Smooth muscle cell (in vitro differentiated cells): ENCODE measurements around the gene PPP1R3F. TPM values are rescaled to one million over a fixed set of nuclear protein-coding genes. Genes with fewer than 3 reads are reported as not detected.
"Not testable (repeated sequence)": the region's sequence is repeated elsewhere in the genome, so short reads cannot be mapped to it uniquely, and the experiment has no call there.

Experiments used
- DNase-seq: peaks from one replicate; lab custom pipeline; 2025; ENCODE audit not compliant: unreplicated experiment; lab: John Stamatoyannopoulos, UW
- H2AFZ ChIP-seq: fragments of 200-600 bp; sonication (generic); 2 replicates; pipeline ENCODE4 v1.6.0; 2016; ENCODE audit warnings: antibody characterized with exemption, low read depth, mild to moderate bottlenecking
- H3F3A ChIP-seq: fragments of 200-600 bp; sonication (generic); 2 replicates; pipeline ENCODE4 v1.6.0; 2017; ENCODE audit warnings: antibody characterized with exemption, low read depth
- H3K27ac ChIP-seq: fragments of 200-600 bp; sonication (generic); 2 replicates; pipeline ENCODE4 v1.5.1; 2016; ENCODE audit warnings: low read depth, mild to moderate bottlenecking
- H3K27me3 ChIP-seq: fragments of 200-600 bp; sonication (generic); 2 replicates; pipeline ENCODE4 v1.6.1; 2016; ENCODE audit warnings: low read depth, mild to moderate bottlenecking
- H3K36me3 ChIP-seq: fragments of 200-600 bp; sonication (generic); 2 replicates; pipeline ENCODE4 v1.5.1; 2016; ENCODE audit warnings: low read depth
- H3K4me1 ChIP-seq: fragments of 200-600 bp; sonication (generic); 2 replicates; pipeline ENCODE4 v1.5.1; 2016; ENCODE audit warnings: low read depth
- H3K4me2 ChIP-seq: fragments of 200-600 bp; sonication (generic); 2 replicates; pipeline ENCODE4 v1.6.0; 2016; ENCODE audit warnings: mild to moderate bottlenecking
- H3K4me3 ChIP-seq: fragments of 200-600 bp; sonication (generic); 2 replicates; pipeline ENCODE4 v1.5.1; 2016; ENCODE audit warnings: mild to moderate bottlenecking
- H3K79me2 ChIP-seq: fragments of 200-600 bp; sonication (generic); 2 replicates; pipeline ENCODE4 v1.6.0; 2016; ENCODE audit warnings: low read depth, mild to moderate bottlenecking
- H3K9ac ChIP-seq: fragments of 200-600 bp; sonication (generic); 2 replicates; pipeline ENCODE4 v1.6.0; 2016; ENCODE audit warnings: low read depth
- H3K9me3 ChIP-seq: fragments of 200-600 bp; sonication (generic); replicated peaks from 2 replicates; pipeline ENCODE4 v1.5.1; 2016; ENCODE audit warnings: low read depth
- H4K20me1 ChIP-seq: fragments of 200-600 bp; sonication (generic); 2 replicates; pipeline ENCODE4 v1.6.0; 2016; ENCODE audit warnings: low read depth
- WGBS: methylation state at CpG from one replicate; pipeline ENCODE4 v1.1.7; 2016; ENCODE audit warnings: low lambda C conversion rate; 5-methylcytosine and 5-hydroxymethylcytosine counted together
- polyA plus RNA-seq: library from polyadenylated mRNA; unstranded; fragments of >200 nt; fragmentation: Nextera tagmentation; extraction: Ambion mirVana; gene quantifications from 2 replicates; pipeline ENCODE4 v1.2.1, GENCODE V29; 2016
- total RNA-seq: library from RNA; depleted of rRNA; stranded (reverse); fragments of >200 nt; gene quantifications from 2 replicates; pipeline ENCODE4 v1.2.3, GENCODE V29; 2014

Gene PPP1R3F
- total and polyA plus RNA-seq, 2 experiments from 2014 or later: 3.3 to 14.5 TPM

DNA sequence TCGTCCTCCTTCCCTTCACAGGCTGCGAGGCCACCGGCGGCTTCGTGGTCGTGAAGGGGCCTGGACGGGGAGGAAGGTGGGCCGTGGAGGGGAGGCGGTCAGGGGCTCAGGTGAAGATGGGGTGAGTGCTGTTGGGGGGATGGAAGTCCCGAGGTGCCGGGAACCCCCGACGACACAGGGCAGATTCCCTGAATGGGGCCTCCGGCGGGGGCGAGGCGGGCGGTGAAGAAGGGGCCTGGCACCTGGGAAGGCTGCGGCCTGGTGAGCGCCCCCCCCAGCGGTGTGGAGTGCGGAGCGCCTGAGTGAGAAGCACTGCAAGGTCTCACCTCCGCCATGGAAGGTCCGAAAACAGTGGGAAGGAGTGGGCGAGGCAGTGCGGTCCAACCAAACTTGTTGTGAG is 52.7 kb downstream of the PPP1R3F start:
- not testable (repeated sequence) for H3K4me1 ChIP-seq, H3K4me3 ChIP-seq, H3K9me3 ChIP-seq, H4K20me1 ChIP-seq, H3K79me2 ChIP-seq, H3K27me3 ChIP-seq, H3F3A ChIP-seq, H3K36me3 ChIP-seq, H3K4me2 ChIP-seq, DNase-seq, H3K27ac ChIP-seq, H3K9ac ChIP-seq, H2AFZ ChIP-seq
- WGBS: no CpG with 5 or more reads among the region's 27 CpGs

DNA sequence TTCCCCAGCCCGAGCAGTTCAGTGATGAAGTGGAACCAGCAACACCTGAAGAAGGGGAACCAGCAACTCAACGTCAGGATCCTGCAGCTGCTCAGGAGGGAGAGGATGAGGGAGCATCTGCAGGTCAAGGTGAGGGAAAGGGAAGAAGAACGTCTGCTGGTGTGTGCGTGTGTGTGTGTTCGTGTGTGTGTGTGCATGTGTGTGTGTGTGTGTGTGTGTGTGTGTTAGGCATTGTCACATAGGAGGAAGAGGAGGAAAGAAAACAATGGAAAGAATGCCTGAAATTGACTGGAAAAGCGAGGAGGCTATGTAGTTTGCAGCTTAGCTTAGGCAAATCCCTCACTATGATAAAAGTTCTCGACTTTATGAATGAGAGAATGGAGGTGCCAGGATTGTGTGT is 54.1 kb downstream of the PPP1R3F start:
- H3K27ac ChIP-seq, H3K79me2 ChIP-seq, H3K4me1 ChIP-seq, H4K20me1 ChIP-seq, H3F3A ChIP-seq, H3K27me3 ChIP-seq, H3K9ac ChIP-seq, H2AFZ ChIP-seq, H3K4me2 ChIP-seq, H3K36me3 ChIP-seq, DNase-seq, H3K4me3 ChIP-seq, H3K9me3 ChIP-seq: not testable (repeated sequence)
- 92% methylated on average over 2 of the region's 7 CpGs for WGBS

DNA sequence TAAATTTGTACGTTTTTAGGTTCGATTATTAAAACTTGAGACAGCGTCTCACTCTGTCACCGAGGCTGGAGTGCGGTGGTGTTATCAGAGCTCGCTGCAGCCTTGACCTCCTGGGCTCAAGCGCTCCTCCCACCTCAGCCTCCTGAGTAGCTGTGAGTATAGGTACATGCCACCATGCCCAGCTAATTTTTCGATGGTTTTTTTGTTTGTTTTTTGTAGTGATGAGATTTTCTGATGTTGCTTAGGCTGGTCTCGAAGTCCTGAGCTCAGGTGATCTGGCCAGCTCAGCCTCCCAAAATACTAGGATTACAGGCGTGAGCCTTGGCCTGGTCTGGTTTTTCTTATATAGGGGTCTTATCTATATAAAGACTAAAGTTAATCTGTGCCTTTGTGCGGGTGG is 60.8 kb downstream of the PPP1R3F start:
- H3K79me2 ChIP-seq, H3K4me2 ChIP-seq, H2AFZ ChIP-seq, H3K27me3 ChIP-seq, H3K9me3 ChIP-seq, H3K4me1 ChIP-seq, DNase-seq, H4K20me1 ChIP-seq, H3K9ac ChIP-seq, H3K36me3 ChIP-seq, H3K27ac ChIP-seq, H3F3A ChIP-seq, H3K4me3 ChIP-seq: not testable (repeated sequence)
- 85% methylated on average over 6 of the region's 11 CpGs for whole genome bisulfite sequencing

DNA sequence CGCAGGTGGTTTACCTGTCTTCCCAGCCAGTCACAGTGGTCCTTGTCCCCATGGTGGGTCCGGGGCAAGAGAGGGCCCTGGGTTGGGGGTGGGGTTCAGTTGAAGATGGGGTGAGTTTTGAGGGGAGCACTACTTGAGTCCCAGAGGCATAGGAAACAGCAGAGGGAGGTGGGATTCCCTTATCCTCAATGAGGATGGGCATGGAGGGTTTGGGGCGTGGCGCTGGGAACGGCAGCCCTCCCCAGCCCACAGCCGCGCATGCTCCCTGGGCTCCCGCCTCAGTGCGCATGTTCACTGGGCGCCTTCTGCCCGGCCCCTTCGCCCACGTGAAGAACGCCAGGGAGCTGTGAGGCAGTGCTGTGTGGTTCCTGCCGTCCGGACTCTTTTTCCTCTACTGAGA is 61.7 kb downstream of the PPP1R3F start, which contains the start of gene GAGE13:
Gene GAGE13, plus strand, starts transcription at position 301 of the 400 bp plus-strand sequence. CDS start 1,156 bp downstream, outside the sequence.
- WGBS: no CpG with 5 or more reads among the region's 16 CpGs

DNA sequence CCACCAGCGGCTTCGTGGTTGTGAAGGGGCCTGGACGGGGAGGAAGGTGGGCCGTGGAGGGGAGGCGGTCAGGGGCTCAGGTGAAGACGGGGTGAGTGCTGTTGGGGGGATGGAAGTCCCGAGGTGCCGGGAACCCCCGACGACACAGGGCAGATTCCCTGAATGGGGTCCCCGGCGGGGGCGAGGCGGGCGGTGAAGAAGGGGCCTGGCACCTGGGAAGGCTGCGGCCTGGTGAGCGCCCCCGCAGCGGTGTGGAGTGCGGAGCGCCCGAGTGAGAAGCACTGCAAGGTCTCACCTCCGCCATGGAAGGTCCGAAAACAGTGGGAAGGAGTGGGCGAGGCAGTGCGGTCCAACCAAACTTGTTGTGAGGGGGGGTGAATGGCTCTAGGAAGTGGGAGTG is 62.2 kb downstream of the PPP1R3F start:
- H3K9ac ChIP-seq, H3K9me3 ChIP-seq, DNase-seq, H2AFZ ChIP-seq, H3K4me2 ChIP-seq, H3K27me3 ChIP-seq, H3K4me3 ChIP-seq, H4K20me1 ChIP-seq, H3K36me3 ChIP-seq, H3F3A ChIP-seq, H3K4me1 ChIP-seq, H3K27ac ChIP-seq, H3K79me2 ChIP-seq: not testable (repeated sequence)
- WGBS: no CpG with 5 or more reads among the region's 26 CpGs

More for the DNA sequence above, 61.7 kb downstream of the PPP1R3F start, which contains the start of gene GAGE13:
- H2AFZ ChIP-seq, H3F3A ChIP-seq, H3K27me3 ChIP-seq, H3K9me3 ChIP-seq, H3K4me3 ChIP-seq, H4K20me1 ChIP-seq, H3K79me2 ChIP-seq, H3K4me2 ChIP-seq, H3K4me1 ChIP-seq, H3K36me3 ChIP-seq, H3K27ac ChIP-seq, H3K9ac ChIP-seq, DNase-seq: not testable (repeated sequence)

Other genes starting within 250 kb of the PPP1R3F start
- 23.6 and 27.0 TPM in 2 replicates for gene TFE3, start 226.4 kb upstream of the PPP1R3F start, total RNA-seq
- gene TFE3, start 226.4 kb upstream of the PPP1R3F start, polyA plus RNA-seq: 35.2 and 40.7 TPM in 2 replicates
- 1.3 and 2.0 TPM in 2 replicates for gene CCDC120, start 210.8 kb upstream of the PPP1R3F start, total RNA-seq
- 5.4 and 9.9 TPM in 2 replicates for gene CCDC120, start 210.8 kb upstream of the PPP1R3F start, polyA plus RNA-seq
- 21.3 and 43.6 TPM in 2 replicates for gene PRAF2, start 195.8 kb upstream of the PPP1R3F start, total RNA-seq
- 134 and 143 TPM in 2 replicates for gene PRAF2, start 195.8 kb upstream of the PPP1R3F start, polyA plus RNA-seq
- gene WDR45, start 189.9 kb upstream of the PPP1R3F start, total RNA-seq: 31.4 and 39.6 TPM in 2 replicates
- gene WDR45, start 189.9 kb upstream of the PPP1R3F start, polyA plus RNA-seq: 38.9 and 49.1 TPM in 2 replicates
- 15.5 and 28.0 TPM in 2 replicates for gene GPKOW, start 146.1 kb upstream of the PPP1R3F start, total RNA-seq
- 32.0 and 32.4 TPM in 2 replicates for gene GPKOW, start 146.1 kb upstream of the PPP1R3F start, polyA plus RNA-seq
- 0.45 and 1.3 TPM in 2 replicates for gene MAGIX, start 107.0 kb upstream of the PPP1R3F start, total RNA-seq
- gene MAGIX, start 107.0 kb upstream of the PPP1R3F start, polyA plus RNA-seq: 3.8 and 6.9 TPM in 2 replicates
- gene PLP2, start 97.9 kb upstream of the PPP1R3F start, total RNA-seq: 114 and 190 TPM in 2 replicates
- gene PLP2, start 97.9 kb upstream of the PPP1R3F start, polyA plus RNA-seq: 237 and 295 TPM in 2 replicates
- gene PRICKLE3, start 83.4 kb upstream of the PPP1R3F start, total RNA-seq: 3.5 and 11.3 TPM in 2 replicates
- gene PRICKLE3, start 83.4 kb upstream of the PPP1R3F start, polyA plus RNA-seq: 11.5 and 14.5 TPM in 2 replicates
- not detected in 2 replicates for gene SYP, start 69.6 kb upstream of the PPP1R3F start, total RNA-seq
- gene SYP, start 69.6 kb upstream of the PPP1R3F start, polyA plus RNA-seq: 0.28 TPM in 1 of 2 replicates, not detected in the other
- gene CACNA1F, start 36.5 kb upstream of the PPP1R3F start, total RNA-seq: 0.09 TPM in 1 of 2 replicates, not detected in the other
- 0.20 and 0.34 TPM in 2 replicates for gene CACNA1F, start 36.5 kb upstream of the PPP1R3F start, polyA plus RNA-seq
- gene CCDC22, start 34.3 kb upstream of the PPP1R3F start, total RNA-seq: 9.3 and 13.8 TPM in 2 replicates
- 16.2 and 19.1 TPM in 2 replicates for gene CCDC22, start 34.3 kb upstream of the PPP1R3F start, polyA plus RNA-seq
- gene FOXP3, start 5.1 kb upstream of the PPP1R3F start, total RNA-seq: not detected in 2 replicates
- not detected in 2 replicates for gene FOXP3, start 5.1 kb upstream of the PPP1R3F start, polyA plus RNA-seq
- gene GAGE10, start 33.9 kb downstream of the PPP1R3F start, total RNA-seq: not detected in 2 replicates
- gene GAGE10, start 33.9 kb downstream of the PPP1R3F start, polyA plus RNA-seq: not detected in 2 replicates
- gene GAGE12J, start 52.2 kb downstream of the PPP1R3F start, total RNA-seq: not detected in 2 replicates
- not detected in 2 replicates for gene GAGE12J, start 52.2 kb downstream of the PPP1R3F start, polyA plus RNA-seq
- gene GAGE13, start 61.8 kb downstream of the PPP1R3F start, total RNA-seq: not detected in 2 replicates
- gene GAGE13, start 61.8 kb downstream of the PPP1R3F start, polyA plus RNA-seq: not detected in 2 replicates